ENCODE measurements around the gene DYDC1.
"Not testable (repeated sequence)": the region's sequence is repeated elsewhere in the genome, so short reads cannot be mapped to it uniquely, and the experiment has no call there.

The DYDC1 gene

GRCh38 chr10:80344276-80344675 lies 12.3 kb downstream of the DYDC1 start:
- no peak for DNase-seq (ENCODE audit: low read depth in 2 of 2)

DNA sequence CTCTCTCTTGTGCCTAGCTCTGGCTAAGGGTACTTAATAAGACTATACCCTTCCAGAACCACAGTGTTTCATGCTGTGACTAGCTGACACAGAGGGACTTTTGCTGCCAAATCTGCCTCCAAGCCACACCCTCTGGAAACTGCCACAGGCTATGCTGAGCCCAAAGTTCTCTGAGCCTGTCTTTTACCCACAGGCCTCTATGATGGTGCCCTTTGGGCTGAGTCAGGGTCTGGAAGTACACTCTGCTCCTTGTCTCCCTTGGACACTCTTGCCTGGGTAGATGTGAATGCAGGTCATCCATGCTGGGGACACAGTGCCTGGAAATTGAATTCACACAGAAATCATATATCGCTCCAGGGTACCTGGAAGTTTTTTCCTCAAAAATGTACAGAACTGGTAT lies 22.6 kb downstream of the DYDC1 start:
- DNase-seq (ENCODE audit: low read depth in 2 of 2): no peak

DNA sequence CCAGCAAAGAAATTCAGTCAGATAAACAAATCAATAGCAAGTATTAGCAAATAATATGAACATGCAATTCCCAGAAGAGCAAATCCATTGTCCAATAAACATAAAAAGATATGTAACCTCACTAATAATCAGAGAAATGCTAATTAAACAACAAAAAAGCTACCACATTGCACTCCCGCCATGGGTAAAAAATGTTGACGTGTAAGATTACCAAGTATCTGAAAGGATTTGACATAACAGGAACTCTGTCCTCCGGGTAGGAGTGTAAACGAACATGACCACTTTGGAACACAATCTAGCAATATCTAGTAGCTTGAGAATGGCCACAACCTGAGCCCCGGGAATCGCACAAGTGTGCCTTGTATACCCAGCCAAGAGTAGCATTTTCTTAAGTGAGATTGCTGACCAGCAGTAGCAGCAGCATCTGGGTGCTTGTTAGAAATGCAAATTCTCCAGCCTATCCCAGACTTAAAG lies 31.6 kb downstream of the DYDC1 start:
- DNase-seq (ENCODE audit: low read depth in 2 of 2): no peak

DNA sequence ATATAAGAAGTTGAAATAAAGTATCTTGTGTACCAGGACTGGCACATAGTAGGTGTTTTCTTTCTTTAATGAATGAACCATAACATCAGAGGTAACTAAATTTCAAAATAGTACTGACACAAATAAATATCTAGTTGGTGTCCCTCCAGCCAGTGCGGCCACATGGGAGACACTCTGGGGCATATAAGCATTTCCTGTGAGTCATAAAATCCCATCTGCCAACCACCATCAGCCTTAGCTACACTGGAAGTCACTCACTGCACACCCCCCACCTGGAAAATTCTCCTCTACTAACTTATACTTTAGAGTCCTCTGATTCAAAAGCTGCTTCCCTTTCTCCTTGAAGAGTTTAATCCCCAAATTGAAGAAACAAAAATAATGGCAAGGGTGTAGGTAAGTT lies 32.5 kb downstream of the DYDC1 start:
- DNase-seq (ENCODE audit: low read depth in 2 of 2): no peak

GRCh38 chr10:80323311-80323710 lies 33.2 kb downstream of the DYDC1 start:
- DNase-seq (ENCODE audit: low read depth in 2 of 2): no peak

DNA sequence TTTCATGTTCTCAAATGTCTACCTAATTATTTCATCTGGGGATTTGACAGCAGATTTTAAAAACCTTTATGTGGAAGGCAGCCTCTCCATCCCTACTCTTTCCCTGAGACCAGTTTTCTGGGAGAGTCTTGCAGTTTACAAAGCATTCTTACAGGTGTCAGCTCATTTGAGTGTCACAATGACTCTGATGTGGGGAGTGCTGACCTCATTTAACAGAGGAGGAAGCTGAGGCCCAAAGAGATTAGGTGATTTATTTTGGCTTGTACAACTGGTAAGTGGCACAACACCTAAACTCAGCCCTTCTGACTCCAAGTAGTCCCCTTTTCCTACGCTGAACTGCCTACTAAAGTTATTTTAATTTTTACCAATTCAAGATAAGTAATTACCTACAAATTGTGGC lies 33.8 kb downstream of the DYDC1 start:
- no peak for DNase-seq (ENCODE audit: low read depth in 2 of 2)

DNA sequence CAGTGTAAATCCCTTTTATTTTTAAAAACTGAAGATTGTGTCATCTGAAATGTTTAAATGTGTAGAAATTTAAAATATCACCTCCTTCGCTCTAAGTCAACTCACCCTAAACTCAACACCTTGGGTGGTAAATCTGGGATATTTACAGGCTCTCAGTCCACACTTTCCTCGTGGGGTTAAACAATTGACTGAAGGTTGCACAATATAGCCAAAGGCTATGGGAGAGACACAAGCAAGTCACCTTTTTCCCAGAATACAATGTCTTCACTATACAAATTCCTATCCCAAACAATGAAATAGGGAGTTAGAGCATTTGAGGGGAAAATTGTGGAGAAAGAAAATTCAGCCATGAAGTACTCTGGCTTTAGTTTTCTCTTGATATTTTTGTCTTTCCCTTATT lies 34.4 kb downstream of the DYDC1 start:
- no peak for DNase-seq (ENCODE audit: low read depth in 2 of 2)

GRCh38 chr10:80321183-80321582 lies 35.4 kb downstream of the DYDC1 start:
- no peak for DNase-seq (ENCODE audit: low read depth in 2 of 2)

- DNase-seq (ENCODE audit: low read depth in 2 of 2): no peak
Measured at GRCh38 chr10:80320377-80320776, 36.2 kb downstream of the DYDC1 start.

DNA sequence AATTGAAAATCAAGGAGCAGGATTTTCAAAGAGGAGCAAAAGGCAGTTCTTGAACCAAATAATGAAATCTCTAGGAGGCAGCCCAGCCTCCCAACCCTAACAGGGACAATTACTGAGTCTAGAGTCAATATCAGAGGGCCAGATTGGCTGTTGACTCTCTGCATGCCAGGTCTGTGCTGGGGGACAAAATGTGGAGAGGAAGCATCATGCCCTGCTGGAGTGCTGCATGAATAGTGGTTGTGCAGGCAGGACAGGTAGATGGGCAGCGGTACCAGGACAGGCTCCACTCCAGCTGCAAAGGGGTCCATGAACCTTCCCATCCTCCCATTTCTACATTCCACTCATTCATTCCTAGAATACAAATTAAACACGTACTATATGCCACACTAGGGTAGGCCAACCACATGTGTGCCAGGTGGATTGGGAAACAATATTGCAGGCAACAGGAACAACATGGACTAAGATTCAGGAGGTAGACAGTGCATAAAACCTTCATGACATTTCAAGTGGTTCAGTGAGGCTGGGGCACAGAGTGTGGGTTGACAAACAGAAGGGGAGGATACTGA lies 36.7 kb downstream of the DYDC1 start:
- DNase-seq (ENCODE audit: low read depth in 2 of 2): no peak

DNA sequence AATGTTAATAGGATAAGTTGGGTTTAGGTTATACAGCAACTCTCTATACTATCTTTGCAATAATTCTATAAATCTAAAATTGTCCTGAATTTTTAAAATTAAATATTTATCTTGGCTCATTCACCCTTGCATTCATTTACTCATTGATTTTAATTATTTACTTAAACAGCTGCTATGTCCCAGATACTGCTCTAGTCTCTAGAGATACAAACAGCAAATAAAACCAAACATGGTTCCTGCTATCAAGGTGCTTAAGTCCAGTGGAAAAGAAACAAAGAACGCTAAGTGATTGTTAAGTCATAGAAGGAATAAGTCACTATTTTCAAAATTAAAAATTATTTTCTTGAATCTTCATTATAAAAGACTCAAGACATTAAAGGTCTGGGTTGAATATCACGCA lies 37.2 kb downstream of the DYDC1 start:
- no peak for DNase-seq (ENCODE audit: low read depth in 2 of 2)

DNA sequence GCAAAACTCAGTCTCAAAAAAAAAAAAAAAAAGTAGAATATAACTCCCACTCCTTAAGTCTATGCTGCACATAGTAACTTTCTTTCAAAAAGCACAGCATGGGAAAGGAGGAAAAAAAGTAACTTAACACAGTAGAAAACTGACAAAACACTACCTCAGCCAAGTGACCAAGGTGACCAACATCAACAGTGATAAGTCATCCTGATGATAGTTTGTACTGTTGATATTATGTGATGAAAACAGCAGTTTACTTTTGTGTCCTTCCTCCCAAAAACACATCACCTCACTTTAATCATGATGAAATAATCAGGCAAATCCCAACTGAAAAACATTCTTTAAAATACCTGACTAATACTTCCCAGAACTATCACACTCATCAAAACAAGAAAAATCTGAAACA lies 37.8 kb downstream of the DYDC1 start:
- DNase-seq (ENCODE audit: low read depth in 2 of 2): no peak

- no peak for DNase-seq (ENCODE audit: low read depth in 2 of 2)
Measured at GRCh38 chr10:80315391-80315790, 41.2 kb downstream of the DYDC1 start.

GRCh38 chr10:80313523-80313922 lies 43.0 kb downstream of the DYDC1 start:
- no peak for DNase-seq (ENCODE audit: low read depth in 2 of 2)

- DNase-seq (ENCODE audit: low read depth in 2 of 2): not testable (repeated sequence)
Measured at GRCh38 chr10:80305989-80306388, 50.6 kb downstream of the DYDC1 start.

DNA sequence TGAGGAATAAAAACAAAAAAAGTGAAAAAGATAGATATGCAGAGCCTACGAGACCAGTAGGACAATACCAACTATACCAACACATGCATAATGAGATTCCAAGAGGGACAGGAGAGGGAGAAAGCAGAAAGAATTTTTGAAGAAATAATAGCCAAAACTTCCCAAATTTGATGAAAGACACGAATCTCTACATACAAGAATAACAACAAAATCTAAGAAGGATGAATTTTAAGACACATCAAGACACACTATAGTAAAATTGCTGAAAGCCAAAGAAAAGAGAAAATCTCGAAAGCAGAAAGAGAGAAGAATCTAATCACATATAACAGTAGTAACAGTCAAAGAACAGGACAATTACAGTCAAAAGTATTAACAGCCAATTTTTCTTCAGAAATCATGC lies 59.6 kb downstream of the DYDC1 start:
- no peak for DNase-seq (ENCODE audit: low read depth in 2 of 2)

DNA sequence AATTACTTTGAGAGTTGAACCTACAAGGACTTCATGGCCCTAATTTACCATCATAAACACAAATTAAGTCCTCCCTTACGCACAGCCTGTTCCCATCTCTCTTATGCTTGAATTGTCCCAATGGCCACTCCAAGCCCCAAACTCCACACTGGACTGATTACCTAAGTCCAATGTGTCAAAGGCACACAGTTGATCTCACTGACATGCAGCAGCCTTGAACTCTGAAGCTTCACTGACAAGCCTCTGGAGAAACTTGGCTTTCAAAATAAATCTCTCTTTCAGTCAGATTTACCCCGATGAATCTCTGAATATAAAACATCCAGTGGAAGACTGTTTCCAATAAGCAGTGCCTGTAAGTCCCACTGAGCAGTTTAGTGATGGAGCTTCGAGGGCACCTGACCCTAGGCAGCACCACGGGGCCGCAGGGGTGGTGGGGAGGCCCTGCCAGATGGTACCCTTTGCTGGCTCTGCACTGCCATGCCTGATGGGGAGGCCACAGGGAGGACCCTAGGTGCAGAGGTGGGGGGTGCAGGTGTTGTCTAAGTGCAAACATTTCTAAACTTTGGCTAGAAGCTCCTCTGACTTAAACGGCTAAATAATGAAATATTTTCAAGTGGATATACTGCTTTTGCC lies 63.8 kb downstream of the DYDC1 start:
- DNase-seq (ENCODE audit: low read depth in 2 of 2): no peak

- no peak for DNase-seq (ENCODE audit: low read depth in 2 of 2)
Measured at GRCh38 chr10:80290474-80291220, 65.9 kb downstream of the DYDC1 start.

- DNase-seq (ENCODE audit: low read depth in 2 of 2): no peak
Measured at GRCh38 chr10:80289451-80290287, 66.9 kb downstream of the DYDC1 start, which contains the start of gene MAT1A. Gene MAT1A (minus strand): TSS chr10:80289658. CDS start chr10:80289423, 235 bp downstream.

DNA sequence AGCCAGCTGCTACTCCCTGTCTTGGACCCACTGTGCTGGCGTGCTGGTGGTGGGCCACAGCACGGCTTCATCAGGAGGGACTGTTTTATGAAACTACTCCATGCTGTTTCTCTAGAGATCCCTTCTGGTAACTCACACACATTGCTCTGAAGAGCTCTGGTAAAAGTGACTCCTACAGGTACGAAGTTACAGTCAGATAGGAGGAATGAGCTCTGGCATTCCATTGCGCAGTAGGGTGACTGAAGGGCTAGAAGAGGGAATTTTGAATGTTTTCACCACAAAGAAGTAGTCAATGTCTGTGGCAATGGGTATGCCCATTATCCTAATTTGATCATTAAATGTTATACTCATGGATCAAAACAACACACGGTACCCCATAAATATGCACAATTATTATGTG lies 67.7 kb downstream of the DYDC1 start:
- DNase-seq (ENCODE audit: low read depth in 2 of 2): no peak

Measured in activated CD4-positive, alpha-beta T cell treated with anti-CD3 and anti-CD28 coated beads for 24 hours (primary cell).